ENCODE measurements around the gene DOCK2. TPM values are rescaled to one million over a fixed set of nuclear protein-coding genes. Genes with fewer than 3 reads are reported as not detected.

Gene DOCK2
- total and polyA plus RNA-seq, 2 donors (not counting 1 experiment from before 2014, with no cell fraction given), result 112 to 330 TPM

- no peak overlapping the region for H3K27ac ChIP-seq (ENCODE audit: low read length in 2 of 2)
- H3K9me3 Mint-ChIP-seq (ENCODE audit: insufficient read depth), result no peaks in the 10 kb centered on the region
- peaks cover 0 to 7% of the 10 kb centered on the region in 2 donors for H3K4me1 ChIP-seq (ENCODE audit: control insufficient read depth in 2 of 2, insufficient read depth in 2 of 2, low read length in 2 of 2)
- intact Hi-C loops (cut with micrococcal nuclease), result no loop called here
- POLR2A ChIA-PET, result no interaction called here
- H3K27me3 Mint-ChIP-seq, result no peaks in the 10 kb centered on the region
- peaks cover 38% of the 10 kb centered on the region for H4K20me1 ChIP-seq (ENCODE audit: control insufficient read depth, insufficient read depth, low read length, poor library complexity, severe bottlenecking)
- ATAC-seq (ENCODE audit: low read depth) (no peak), DNase-seq (no peak)
- no peak overlapping the region for H3K4me2 ChIP-seq (replicated peaks; ENCODE audit: low read depth, low read length, poor library complexity, severe bottlenecking)
- peaks cover 15% of the 10 kb centered on the region for H3K79me2 ChIP-seq (ENCODE audit: control insufficient read depth, insufficient read depth, low read length)
- peaks cover 3 to 15% of the 10 kb centered on the region in 2 experiments for H3K36me3 ChIP-seq (replicated peaks in 1 of 2; ENCODE audit: control extremely low read depth in 1 of 2, control insufficient read depth in 1 of 2, extremely low read depth in 1 of 2, insufficient read depth in 2 of 2, low read length in 1 of 2)
- no peak overlapping the region for H3K27ac Mint-ChIP-seq
- H2AFZ ChIP-seq (ENCODE audit: insufficient read depth, low read depth, low read length, poor library complexity, severe bottlenecking), result no peak overlapping the region
- no peaks in the 10 kb centered on the region for H3K9me3 ChIP-seq (ENCODE audit: control extremely low read depth in 1 of 3, control insufficient read depth in 2 of 3, insufficient read depth in 1 of 3, low read length in 2 of 3)
- H3K27me3 ChIP-seq (replicated peaks in 1 of 4; ENCODE audit: control extremely low read depth in 1 of 4, control insufficient read depth in 3 of 4, insufficient read depth in 4 of 4, low read length in 3 of 4), result no peaks in the 10 kb centered on the region
- H3K4me3 ChIP-seq (ENCODE audit: control extremely low read depth in 1 of 5, extremely low read depth in 1 of 5, insufficient read depth in 1 of 5, low read depth in 2 of 5, low read length in 4 of 5), result no peak overlapping the region
- H3K9ac ChIP-seq (ENCODE audit: low read length), result no peak overlapping the region
- TF ChIP-seq EZH2 (IDR thresholded peaks at IDR 0.05; ENCODE audit: borderline replicate concordance, insufficient read depth, low read depth, low read length, poor library complexity, severe bottlenecking) (no peak), CTCF (IDR thresholded peaks at IDR 0.05) (no peak)
- H3K4me3 Mint-ChIP-seq, result no peak overlapping the region
- CTCF ChIA-PET, result no interaction called here
- no CpG with 5 or more reads among the region's 4 CpGs for WGBS (ENCODE audit: insufficient coverage)
- peaks cover 21% of the 10 kb centered on the region for H3K4me1 Mint-ChIP-seq
Observed at GRCh38 chr5:169889572-169889971, 252.5 kb downstream of the DOCK2 start.

GRCh38 chr5:169893010-169893409 is 255.9 kb downstream of the DOCK2 start:
- Mint-ChIP-seq H3K4me3 (no peak overlapping the region), H3K27ac (no peak overlapping the region), H3K9me3 (ENCODE audit: insufficient read depth) (no peaks in the 10 kb centered on the region), H3K27me3 (no peaks in the 10 kb centered on the region), H3K4me1 (peaks cover 21% of the 10 kb centered on the region)
- H2AFZ ChIP-seq (ENCODE audit: insufficient read depth, low read depth, low read length, poor library complexity, severe bottlenecking), result no peak overlapping the region
- no peak overlapping the region for H3K4me3 ChIP-seq (ENCODE audit: control extremely low read depth in 1 of 5, extremely low read depth in 1 of 5, insufficient read depth in 1 of 5, low read depth in 2 of 5, low read length in 4 of 5)
- ChIA-PET POLR2A (no interaction called here), CTCF (no interaction called here)
- H4K20me1 ChIP-seq (ENCODE audit: control insufficient read depth, insufficient read depth, low read length, poor library complexity, severe bottlenecking), result peaks cover 52% of the 10 kb centered on the region
- peaks cover 6 to 24% of the 10 kb centered on the region in 2 experiments for H3K36me3 ChIP-seq (replicated peaks in 1 of 2; ENCODE audit: control extremely low read depth in 1 of 2, control insufficient read depth in 1 of 2, extremely low read depth in 1 of 2, insufficient read depth in 2 of 2, low read length in 1 of 2)
- DNase-seq (no peak), ATAC-seq (ENCODE audit: low read depth) (no peak)
- TF ChIP-seq EZH2 (IDR thresholded peaks at IDR 0.05; ENCODE audit: borderline replicate concordance, insufficient read depth, low read depth, low read length, poor library complexity, severe bottlenecking) (no peak), CTCF (IDR thresholded peaks at IDR 0.05) (no peak)
- H3K27ac ChIP-seq (ENCODE audit: low read length in 2 of 2), result no peak overlapping the region
- intact Hi-C loops (cut with micrococcal nuclease), result no loop called here
- peaks cover 16% of the 10 kb centered on the region for H3K79me2 ChIP-seq (ENCODE audit: control insufficient read depth, insufficient read depth, low read length)
- no peak overlapping the region for H3K9ac ChIP-seq (ENCODE audit: low read length)
- H3K9me3 ChIP-seq (ENCODE audit: control extremely low read depth in 1 of 3, control insufficient read depth in 2 of 3, insufficient read depth in 1 of 3, low read length in 2 of 3), result no peaks in the 10 kb centered on the region
- no peaks in the 10 kb centered on the region for H3K27me3 ChIP-seq (replicated peaks in 1 of 4; ENCODE audit: control extremely low read depth in 1 of 4, control insufficient read depth in 3 of 4, insufficient read depth in 4 of 4, low read length in 3 of 4)
- H3K4me2 ChIP-seq (replicated peaks; ENCODE audit: low read depth, low read length, poor library complexity, severe bottlenecking), result no peak overlapping the region
- H3K4me1 ChIP-seq (ENCODE audit: control insufficient read depth in 2 of 2, insufficient read depth in 2 of 2, low read length in 2 of 2), result peaks cover 0 to 7% of the 10 kb centered on the region in 2 donors
